Activated CD4-positive, alpha-beta T cell treated with anti-CD3 and anti-CD28 coated beads, Interleukin-2, amount 50 U/mL, for 16 hours (primary cell): ENCODE data around the gene EVA1C.
"Not testable (repeated sequence)": the region's sequence is repeated elsewhere in the genome, so short reads cannot be mapped to it uniquely, and the experiment has no call there.

Experiments used
- DNase-seq: peaks from one replicate; pipeline ENCODE4 v3.0.0-alpha.2; 2020

The EVA1C gene

DNA sequence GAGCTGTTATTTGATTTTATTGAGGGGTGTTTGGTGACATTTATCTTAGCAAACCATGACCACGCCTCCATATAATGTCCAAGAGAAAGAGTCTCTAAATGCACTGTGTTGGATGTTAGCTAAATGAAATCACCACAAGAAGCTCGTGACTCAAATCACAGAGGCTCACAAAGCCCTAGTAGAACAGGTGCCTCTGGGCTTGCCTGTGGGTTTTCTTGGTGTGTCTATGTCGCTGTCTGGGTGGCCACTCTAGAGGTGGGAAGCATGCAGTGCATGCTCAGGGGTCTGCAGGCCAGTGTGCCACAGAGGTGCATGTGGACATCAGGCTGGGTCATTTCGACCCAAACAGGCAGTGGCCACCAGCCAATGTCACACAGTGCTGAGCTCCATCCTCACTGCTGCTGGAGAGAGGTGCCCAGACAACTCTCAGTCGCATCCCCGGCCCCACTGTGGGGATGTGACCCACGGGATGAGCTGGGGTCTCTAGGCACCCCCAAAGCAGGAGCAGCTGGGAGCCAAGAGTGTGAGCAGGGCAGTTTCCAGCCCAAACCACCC is 94.0 kb downstream of the EVA1C start:
- not testable (repeated sequence) for DNase-seq

DNA sequence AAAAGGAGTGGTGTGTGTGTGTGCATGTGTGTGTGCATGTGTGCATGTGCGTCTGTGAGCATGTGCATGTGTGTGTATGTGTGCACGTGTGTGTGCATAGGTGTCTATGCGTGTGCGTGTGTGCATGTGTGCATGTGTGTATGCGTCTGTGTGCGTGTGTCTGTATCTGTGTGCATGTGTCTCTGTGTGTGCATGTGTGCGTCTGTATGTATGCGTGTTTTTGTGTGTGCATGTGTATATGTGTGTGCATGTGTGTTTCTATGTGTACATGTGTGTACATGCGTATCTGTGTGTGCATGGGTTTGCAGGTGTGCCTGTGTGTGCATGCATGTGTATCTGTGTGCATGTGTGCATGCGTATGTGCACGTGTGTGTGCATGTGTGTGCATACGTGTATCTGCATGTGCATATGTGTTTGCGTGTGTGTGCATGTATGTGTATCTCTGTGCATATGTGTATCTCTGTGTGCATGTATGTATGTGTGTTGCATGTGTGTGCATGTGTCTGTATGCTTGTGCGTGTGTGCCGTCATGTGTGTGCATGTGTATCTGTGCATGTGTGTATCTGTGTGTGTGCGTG is 94.9 kb downstream of the EVA1C start:
- DNase-seq, result no peak

DNA sequence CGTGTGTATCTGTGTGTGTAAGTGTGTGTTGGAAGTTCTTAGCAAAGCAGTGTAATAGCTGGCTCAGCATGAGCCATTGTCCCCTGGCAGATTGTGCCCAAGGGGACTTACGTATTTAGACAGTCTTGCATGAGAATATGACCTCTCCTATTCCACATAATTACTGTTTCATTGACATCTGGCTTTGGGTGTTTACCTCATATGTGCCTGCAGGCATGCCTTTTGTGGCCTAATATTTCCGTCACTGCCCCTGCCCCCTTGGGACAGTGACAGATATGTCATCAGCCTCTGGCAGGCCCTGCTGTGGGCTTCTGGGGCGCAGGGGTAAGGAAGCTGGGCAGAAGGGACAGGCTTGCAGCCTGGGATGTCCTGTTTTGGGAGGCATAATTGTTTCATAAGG is 95.5 kb downstream of the EVA1C start:
- not testable (repeated sequence) for DNase-seq

DNA sequence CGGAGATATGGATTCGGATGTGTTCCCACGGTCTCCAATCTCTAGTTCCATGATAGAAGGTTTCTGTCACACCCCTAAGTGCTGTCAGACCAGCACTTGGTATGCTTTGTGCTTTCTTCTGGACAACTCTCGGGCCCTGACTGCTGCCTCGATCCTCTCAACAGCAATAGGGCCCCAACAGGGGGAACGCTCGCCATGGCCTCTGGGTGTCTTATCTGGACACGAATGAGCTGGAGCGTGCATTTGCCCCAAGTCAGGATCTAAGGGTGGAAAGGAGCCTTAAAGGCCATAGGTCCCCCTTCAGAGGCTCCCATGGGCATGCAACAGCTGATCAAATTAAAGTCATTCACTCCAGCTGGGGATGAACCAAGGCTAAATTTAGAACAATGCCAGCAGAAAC is 96.1 kb downstream of the EVA1C start:
- DNase-seq, result no peak

DNA sequence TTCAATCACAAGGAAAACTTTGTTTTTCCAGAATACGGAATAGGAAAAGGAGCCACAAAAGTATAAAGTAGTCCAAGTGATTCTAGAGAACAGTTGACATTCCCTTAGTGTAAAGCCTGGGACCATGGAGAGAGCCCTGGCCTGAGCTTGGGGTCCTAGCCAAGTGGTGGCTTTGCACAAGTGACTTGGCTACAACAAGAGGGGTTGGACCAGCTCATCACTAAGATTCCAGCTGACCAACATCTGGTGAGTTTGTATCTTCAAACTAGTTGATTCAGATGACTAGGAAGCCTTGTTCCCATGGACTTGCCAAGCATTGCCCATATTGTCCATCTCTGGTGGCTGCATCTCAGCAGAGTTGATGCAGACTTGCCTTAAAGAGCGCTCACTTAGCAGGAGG is 96.5 kb downstream of the EVA1C start:
- not testable (repeated sequence) for DNase-seq

DNA sequence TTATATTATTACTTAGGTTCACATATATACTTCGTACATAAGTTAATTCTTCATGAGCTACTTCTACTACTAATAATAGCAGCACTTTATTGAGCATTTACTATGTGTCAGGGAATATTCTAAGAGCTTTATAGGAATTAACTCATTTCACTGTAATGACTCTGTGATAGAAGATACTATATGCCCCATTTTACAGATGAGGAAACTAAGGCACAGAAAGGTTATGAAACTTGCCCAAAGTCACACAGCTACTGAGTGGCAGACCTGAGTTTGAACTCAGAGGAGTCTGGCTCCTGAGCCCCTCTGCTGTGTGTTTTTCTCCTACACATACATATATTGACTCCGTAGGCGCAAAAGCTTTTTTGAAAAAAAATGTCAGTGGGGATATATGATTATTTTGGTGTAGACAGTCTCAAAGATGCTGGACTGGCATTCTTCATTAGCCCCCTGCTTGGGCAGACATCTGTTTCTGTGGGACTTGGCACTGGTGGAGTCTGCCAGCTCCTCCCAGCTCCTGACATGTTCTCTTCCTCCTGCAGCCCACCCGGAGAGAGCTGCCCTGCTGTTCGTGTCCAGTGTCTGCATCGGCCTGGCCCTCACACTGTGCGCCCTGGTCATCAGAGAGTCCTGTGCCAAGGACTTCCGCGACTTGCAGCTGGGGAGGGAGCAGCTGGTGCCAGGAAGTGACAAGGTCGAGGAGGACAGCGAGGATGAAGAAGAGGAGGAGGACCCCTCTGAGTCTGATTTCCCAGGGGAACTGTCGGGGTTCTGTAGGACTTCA is 102.0 kb downstream of the EVA1C start:
- DNase-seq, result no peak

DNA sequence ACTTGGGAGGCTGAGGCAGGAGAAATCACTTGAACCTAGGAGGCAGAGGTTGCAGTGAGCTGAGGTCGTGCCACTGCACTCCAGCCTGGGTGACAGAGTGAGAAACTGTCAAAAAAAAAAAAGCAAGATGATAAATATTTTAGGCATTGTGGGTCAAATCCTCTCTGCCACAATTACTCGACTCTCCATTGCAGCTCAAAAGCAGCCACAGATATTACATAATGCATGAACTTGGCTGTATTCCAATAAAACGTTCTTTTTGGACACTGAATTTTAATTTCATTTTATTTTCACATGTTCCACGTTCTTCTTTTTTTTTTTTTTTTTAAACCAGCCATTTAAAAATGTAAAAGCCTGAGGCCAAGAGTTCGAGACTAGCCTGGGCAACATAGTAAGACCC is 103.4 kb downstream of the EVA1C start:
- DNase-seq, result no peak

DNA sequence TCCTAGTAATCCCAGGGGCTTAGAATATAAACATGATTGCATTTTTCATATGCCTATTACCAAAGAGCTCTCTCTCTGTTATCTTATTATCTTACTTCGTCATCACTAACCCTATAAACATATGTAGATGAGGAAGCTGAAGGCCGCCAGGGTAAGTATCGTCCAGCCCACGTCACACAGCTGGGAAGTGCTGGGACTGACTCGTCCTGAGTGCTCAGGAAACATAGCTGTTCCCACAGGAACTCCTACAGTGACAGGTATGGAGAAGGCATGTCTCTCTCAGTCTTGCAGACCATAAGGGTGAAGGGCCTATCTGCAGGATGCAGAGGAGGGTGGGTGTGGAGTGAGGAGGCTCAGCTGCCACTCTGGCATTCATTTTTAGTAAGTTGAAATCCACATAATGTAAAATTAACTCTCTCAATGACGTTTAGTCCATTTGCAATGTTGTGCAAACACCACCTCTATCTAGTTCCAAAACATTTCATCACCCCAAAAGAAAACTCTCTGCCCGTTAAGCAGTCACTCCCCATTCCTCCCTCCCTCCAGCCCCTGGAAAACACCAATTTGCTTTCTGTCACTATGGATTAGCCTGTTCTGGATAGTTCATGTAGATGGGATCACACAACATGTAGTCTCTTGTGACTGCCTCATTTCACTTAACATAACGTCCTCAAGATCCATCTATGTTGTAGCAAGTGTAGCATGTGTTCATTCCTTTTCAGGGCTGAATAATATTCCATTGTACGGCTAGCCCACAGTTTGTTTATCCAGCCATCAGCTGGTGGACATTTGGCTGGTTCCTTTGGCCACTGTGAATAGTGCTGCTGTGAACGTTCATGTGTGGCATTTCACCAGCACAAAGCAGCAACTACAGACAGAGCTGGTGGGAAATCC is 104.5 kb downstream of the EVA1C start:
- DNase-seq, result no peak

DNA sequence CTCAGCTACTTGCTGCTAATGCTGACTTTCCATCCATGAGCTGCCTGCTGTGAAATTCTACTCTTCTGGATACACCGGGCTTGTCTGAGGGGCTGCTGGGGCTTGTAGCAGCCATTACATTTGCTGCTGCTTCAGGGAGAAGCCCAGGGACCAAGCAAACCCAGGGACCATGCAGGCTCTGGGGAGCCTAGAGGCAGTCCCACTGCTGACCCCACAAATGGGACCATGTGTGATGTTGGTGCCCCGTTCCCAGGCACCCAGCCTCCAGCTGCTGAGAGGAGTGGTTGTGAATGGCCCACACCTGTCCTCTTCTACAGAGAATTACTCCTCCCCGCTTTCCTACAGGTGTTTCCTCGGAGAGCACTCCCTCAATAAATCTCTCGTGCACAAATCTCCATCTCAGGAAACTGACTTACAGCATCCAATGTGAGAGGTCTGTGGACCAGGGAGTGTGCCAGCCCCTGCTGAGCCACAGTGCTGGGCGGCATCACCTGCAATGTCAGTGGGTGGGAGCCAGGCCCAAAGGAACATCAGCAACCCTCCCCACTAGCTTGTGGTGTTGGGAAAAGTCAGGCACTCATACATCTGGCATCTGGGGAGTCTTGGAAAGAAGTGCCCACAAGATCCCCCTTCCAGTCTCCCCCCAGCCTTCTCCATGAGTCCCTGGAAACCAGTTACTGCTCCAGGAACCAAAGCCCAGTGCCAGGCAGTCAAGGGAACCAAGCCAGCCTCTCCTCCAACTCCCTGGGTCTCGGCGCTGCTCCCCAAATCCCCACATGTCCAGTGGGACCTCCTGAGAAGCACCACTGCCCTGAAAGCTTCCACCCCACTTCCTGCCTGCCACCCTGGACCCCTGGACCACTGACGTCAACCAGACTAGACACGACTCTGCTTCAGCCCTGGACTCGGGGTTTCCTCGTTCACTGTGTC is 107.7 kb downstream of the EVA1C start:
- DNase-seq, result no peak

DNA sequence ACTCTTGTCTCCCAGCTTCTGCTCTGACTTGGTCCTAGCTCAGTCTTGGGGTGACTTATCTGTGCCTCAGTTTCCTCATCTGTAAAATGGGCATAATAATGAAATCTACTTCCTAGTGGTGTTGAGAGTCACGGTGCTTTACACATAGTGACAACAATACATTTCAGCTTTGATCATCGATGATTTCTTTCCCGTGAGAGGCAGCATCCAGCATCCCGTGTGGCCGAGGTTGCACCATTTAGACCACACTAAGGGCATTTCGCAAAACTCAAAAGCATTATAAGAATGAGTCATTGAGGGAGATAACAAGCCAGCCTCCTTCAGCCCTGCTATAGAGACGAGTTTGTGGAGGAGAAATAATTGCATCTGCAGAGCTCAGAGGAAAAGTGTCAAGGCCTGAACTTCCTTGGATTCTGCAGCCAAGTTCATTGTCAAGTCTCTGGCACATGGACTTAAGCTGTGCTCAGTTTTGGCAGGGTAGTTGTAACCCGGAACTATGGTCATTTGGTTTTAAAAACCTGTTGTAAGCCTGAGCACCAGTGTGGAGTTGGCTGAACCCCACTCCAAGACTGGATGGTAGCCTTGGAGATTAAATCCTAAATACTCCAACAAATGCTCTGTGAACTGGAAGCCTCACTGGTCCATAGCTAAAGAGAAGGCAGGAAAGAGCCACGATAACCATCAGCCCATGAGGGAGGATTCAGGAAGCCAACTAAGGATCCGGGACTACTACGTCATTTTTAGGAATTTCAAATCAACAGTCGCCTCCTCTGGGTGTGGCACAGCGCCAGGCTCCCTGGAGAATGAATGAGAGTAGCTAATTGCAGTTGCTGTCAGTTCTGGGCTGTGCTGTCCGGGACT is 108.6 kb downstream of the EVA1C start:
- no peak for DNase-seq

DNA sequence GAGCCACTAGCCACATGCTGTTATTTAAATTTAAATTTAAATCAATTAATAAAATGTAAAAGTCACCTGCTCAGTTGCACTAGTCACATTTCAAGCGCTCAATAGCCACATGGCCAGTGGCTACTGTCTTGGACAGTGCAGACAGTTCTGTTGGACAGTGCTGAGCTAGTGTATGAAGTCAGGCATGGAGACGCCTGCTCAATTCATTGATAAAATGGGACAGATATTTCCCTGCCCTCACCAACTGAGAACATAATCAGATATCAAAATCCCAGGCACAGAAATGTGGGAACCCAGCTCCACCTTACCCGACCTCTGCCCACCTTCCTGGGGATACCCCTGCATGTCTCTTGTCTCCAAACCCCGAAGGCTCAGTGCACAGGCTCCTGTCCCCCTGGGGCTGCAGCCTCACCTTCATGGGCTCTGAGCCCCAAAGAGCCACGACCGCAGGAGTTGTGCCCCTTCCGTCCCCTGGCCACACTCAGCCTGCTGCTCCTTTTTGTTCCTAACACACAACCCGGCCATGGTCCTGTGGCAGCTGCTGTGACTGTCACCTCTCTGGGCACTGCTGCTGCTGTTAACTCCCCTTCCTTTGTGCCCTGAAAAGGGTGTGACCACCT is 109.3 kb downstream of the EVA1C start:
- no peak for DNase-seq

DNA sequence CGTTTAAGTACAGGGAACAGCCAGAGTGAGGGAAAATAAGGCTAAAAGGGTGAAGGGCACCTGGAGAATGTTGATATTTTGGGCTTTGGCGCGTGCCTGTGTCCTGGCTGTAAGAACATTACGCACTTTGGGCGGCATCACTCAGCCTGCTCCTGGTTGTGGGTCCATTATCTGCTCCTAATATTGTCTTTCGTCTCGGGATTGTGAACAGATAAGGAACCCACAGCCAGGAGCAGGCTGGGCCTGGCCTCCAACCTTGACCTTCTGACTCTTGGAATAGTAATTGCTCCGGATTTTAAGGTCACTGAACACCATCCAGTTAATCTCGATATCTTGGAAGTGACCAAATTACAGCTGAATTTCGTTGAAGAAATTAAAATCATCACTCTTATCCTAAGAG is 111.0 kb downstream of the EVA1C start:
- DNase-seq, result no peak

DNA sequence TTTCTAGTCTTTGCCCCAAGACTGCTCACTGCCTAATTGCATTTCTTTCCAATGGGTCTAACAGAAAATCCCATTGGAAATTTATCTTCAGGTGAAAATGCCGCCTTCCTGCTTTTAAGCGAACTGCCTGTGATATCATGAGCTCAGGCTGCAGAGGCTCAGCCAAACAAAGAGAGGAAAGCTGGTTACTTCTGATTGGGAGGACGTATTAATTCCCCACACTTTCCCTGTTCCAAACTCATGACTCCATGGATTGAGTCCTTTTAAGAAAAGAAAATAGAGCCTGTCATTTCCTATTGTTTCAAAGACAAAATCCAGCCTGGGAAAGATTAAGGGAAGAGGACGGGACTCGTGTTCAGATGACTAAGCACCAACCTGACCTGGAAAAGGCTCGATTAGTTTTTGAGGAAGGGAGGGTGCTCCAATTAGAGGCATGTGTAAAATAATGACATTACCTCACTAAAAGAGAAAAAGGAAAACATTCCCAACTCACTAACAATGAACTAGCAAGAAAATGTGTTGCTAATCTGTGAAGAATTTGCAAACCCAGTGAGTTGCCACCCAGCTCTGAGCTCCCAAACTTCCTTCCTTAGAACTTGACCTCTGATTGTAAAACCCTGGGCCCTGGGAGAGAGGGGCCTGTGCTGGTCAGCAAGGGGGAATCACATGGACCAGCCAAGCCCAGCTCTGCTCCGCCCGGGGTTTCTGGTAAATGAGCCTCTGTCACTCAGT is 111.6 kb downstream of the EVA1C start:
- no peak for DNase-seq

DNA sequence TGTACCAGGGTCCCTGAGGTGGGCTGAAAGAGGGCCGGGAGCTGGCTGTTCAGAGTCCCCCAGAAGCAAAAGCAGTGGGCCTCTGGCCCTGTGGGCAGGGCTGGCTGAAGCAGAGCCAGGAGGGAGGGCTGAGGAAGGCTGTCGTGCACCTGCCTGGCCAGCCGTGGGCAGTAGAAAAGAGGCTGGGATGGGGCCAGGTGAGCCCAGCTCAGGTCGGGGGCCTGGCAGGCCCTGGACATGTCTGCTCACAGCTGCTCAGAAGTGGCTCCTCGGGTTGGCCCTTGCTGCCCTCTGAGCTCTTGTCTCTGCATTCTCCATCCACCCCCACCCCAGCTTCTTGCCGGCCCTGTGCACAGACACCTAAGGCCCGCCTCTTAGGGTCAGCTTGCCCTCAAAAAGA is 112.8 kb downstream of the EVA1C start:
- no peak for DNase-seq

DNA sequence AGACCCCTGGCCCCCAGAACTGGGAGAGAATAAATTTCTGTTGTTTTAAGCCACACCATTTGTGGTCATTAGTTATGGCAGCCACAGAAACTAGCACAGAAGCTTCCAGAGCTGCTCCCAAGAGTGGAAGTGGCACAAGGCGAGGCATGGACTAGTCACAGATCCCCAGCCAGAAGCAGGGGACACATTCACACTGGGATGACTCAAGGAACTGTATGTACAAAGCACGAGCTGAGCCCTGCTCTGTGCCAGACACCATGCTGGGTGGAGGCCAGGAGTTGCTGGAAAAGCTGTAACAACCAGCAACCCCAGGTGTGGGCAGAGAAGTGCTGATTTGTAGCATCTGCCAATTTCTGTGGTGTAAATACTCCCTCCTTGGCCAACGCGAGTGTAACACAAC is 117.2 kb downstream of the EVA1C start:
- DNase-seq, result no peak

DNA sequence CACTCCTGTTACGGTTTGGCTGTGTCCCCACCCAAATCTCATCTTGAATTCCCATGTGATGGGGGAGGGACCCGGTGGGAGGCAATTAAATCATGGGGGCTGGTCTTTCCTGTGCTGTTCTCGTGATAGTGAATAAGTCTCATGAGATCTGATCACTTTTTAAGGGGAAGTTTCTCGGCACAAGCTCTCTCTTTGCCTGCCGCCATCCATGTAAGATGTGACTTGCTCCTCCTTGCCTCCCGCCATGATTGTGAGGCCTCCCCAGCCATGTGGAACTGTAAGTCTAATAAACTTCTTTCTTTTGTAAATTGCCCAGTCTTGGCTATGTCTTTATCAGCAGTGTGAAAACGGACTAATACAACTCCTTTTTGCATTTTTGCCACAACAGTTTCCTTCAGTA is 118.3 kb downstream of the EVA1C start:
- not testable (repeated sequence) for DNase-seq

DNA sequence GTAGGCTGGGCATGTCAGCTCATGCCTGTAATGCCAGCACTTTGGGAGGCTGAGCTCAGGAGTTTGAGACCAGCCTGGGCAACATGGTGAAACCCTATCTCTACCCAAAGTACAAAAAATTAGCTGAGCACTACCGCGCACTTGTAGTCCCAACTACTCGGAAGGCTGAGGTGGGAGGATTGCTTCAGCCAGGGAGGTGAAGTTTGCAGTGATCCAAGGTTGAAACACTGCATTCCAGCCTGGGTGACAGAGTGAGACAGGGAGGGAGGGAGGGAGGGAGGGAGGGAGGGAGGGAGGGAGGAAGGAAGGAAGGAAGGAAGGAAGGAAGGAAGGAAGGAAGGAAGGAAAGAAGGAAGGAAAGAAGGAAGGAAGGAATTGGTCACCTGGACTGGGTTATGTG is 119.1 kb downstream of the EVA1C start:
- DNase-seq, result not testable (repeated sequence)

DNA sequence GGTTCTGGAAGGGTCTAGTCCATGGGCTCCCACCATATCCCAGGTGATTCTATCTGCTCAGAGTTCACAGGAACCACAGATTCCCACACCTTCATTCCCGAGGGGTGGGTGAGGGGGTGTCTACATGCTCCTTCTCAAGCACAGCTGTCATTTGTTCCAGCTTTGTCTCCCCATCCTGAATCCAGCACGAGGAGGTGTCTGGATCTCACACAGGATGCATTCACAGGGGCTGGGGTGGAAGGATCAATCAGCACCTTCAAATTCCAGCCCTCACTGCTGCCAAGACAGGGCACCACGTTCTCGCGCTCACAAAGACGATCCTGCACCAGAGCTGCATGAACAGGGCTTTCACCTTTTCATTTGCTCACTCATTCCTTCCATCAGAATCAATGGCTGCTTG is 120.1 kb downstream of the EVA1C start:
- DNase-seq, result no peak

DNA sequence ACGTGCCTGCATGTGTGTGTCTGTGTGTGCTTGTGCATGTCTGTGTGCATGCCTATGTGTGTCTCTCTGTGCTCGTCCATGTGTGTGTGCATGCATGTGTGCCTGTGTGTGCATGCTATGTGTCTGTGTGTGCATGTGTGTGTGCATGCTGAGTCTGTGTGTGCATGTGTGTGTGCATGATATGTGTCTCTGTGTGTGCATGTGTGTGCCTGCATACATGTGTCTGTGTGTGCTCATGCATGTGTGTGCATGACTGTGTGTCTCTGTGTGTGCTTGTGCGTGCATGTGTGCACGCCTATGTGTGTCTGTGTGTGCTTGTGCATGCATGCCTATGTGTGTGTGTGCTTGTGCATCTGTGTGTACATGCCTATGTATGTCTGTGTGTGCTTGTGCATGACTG is 120.5 kb downstream of the EVA1C start:
- no peak for DNase-seq

DNA sequence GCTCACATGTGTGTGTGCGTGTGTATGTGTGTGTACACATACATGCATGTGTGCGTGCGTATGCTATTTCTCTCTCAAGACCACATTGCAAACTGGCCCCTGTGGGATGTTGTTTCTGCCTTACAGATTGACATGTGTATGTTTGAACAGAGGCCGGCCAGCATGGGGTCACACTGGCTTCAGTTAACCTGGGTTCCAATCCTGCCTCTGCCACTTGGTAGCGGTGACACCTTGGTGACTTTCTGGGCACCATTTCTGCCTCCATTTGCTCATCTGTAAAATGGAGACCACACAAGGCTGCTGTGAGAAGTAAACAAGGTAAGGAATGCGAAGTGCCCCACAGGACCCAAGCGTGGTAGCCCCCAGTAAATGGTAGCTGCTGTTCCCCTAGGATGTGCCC is 121.1 kb downstream of the EVA1C start:
- DNase-seq, result no peak
